HUES48 (cell line): ENCODE measurements around the gene SMURF2.
A peak's percentile ranks its signal among the peaks of the same experiment; 100 is the strongest.

Experiments used
- H3K27ac ChIP-seq: one replicate; pipeline ENCODE4 v1.7.0; 2013; ENCODE audit warnings: low read depth, low read length, inconsistent platforms
- H3K27me3 ChIP-seq: 2 replicates; pipeline ENCODE4 v1.6.1; 2013; ENCODE audit warnings: mild to moderate bottlenecking, low read length; ENCODE audit not compliant: control insufficient read depth, insufficient read depth
- H3K36me3 ChIP-seq: 2 replicates; pipeline ENCODE4 v1.6.1; 2013; ENCODE audit warnings: low read length; ENCODE audit not compliant: control insufficient read depth, insufficient read depth
- H3K4me1 ChIP-seq: 2 replicates; pipeline ENCODE4 v1.6.1; 2013; ENCODE audit warnings: mild to moderate bottlenecking, low read length; ENCODE audit not compliant: control insufficient read depth, insufficient read depth
- H3K4me3 ChIP-seq: 2 replicates; pipeline ENCODE4 v1.5.1; 2013; ENCODE audit warnings: mild to moderate bottlenecking, low read depth, low read length
- H3K9ac ChIP-seq: 2 replicates; pipeline ENCODE4 v1.6.1; 2013; ENCODE audit warnings: mild to moderate bottlenecking, low read depth, low read length, moderate library complexity
- H3K9me3 ChIP-seq: 2 replicates; pipeline ENCODE4 v1.6.1; 2013; ENCODE audit warnings: low read length; ENCODE audit not compliant: control insufficient read depth, insufficient read depth

The SMURF2 gene

DNA sequence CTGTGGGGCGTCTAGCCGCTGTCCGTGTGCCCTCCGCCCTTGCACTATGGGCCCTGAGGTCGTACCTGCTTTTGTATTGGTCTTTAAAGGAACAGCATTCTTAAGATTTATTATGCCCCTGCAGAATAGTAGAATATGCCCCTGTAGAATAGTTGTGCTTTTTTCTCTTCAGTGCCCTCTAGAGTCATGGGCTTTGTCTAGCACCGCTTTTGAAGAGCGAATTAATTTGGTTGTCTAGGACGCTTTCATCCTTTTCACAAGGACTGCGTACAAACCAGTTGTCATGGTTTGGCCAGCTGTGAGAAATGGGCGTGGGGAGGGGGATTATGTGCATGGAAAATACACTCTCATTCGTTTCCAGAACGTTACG, 154.7 kb downstream of the SMURF2 start:
- Histone ChIP-seq H3K9ac (peak overlapping the region; percentile 100), H3K27ac (peak overlapping the region; percentile 98), H3K4me3 (peak overlapping the region; percentile 90), H3K36me3 (peaks cover 66% of the 10 kb centered on the region), H3K9me3 (no peaks in the 10 kb centered on the region), H3K27me3 (no peaks in the 10 kb centered on the region), H3K4me1 (peaks cover 16% of the 10 kb centered on the region; the same call in 1 of the 2 replicates)

DNA sequence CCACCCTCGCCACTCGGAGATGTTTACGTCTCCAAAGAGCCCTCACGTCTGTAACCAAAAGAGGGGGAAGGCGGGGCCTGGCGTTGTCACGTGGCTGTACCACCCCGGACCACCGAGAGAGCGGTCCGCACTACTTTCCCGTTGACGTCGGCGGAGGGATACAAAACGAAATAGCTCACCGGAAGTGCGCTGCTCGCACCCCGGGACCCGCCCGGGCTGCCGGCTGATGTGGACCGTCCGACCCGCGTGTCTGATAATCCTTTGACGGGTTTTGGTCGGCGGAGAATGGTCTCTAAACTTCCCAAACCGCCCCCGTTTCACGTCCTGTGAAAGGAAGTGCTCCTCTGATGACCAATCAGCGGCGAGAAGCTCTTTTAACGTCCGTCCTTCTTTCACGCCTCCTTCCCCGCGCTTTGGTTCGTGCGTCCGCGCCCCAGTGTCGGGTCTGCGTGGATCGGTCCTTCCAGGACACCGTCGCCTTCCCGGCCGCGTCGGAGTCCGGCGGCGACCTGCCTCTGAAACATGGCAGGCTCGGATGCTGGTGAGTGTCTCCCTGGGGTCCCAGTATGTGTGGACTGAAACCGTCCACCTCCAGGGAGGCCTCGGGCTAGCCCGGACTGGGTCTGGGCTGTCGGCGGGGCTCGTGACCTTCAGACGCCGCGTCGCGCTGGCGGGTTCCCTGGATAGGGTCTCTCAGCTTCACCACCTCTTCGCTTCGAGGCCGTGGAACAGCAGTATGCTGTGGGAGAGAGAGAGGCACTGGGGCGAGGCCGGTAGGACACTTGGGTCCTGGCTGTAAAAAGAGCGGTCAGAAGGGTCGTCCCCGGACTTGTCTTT, 155.3 kb downstream of the SMURF2 start, which contains the start of gene CEP95:
CEP95 (plus strand) TSS at position 402 of the 837 bp plus-strand sequence; CDS start at position 523, 121 bp downstream.
- no peaks in the 10 kb centered on the region for H3K9me3 ChIP-seq
- H3K4me3 ChIP-seq = peak within 1 kb of the TSS; percentile 90
- peaks cover 16% of the 10 kb centered on the region; the same call in 1 of the 2 replicates for H3K4me1 ChIP-seq
- H3K9ac ChIP-seq = peak within 1 kb of the TSS; percentile 100
- H3K27ac ChIP-seq = peak within 1 kb of the TSS; percentile 98
- no peaks in the 10 kb centered on the region for H3K27me3 ChIP-seq
- peaks cover 66% of the 10 kb centered on the region for H3K36me3 ChIP-seq

DNA sequence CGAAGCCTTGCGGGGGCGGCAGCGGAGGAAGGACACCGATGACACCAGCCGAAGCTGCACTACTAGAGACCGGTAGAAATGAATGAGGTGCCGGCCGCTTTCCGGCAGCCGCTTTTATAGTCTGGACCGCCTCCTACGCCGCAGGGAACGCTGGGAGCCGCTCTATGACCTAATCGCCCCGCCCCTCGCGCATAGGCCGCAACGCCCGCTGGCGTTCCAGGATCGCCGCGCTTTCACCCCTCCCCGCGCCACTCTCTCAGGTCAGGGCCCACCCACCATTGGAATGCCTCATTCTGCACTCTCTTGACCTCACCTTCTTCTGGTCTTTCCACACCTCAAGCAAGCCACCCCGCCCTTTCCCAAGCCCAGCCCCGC, 155.9 kb downstream of the SMURF2 start, which contains the start of gene DDX5:
DDX5 (minus strand) TSS at position 89 of the 375 bp plus-strand sequence. CDS start 170 bp downstream, outside the sequence.
- H3K9ac ChIP-seq = peak within 1 kb of the TSS; percentile 100
- peak within 1 kb of the TSS; percentile 98 for H3K27ac ChIP-seq
- H3K9me3 ChIP-seq = no peaks in the 10 kb centered on the region
- peak within 1 kb of the TSS; percentile 90 for H3K4me3 ChIP-seq
- H3K4me1 ChIP-seq = peaks cover 21% of the 10 kb centered on the region; the same call in 1 of the 2 replicates
- peaks cover 66% of the 10 kb centered on the region for H3K36me3 ChIP-seq
- H3K27me3 ChIP-seq = no peaks in the 10 kb centered on the region

DNA sequence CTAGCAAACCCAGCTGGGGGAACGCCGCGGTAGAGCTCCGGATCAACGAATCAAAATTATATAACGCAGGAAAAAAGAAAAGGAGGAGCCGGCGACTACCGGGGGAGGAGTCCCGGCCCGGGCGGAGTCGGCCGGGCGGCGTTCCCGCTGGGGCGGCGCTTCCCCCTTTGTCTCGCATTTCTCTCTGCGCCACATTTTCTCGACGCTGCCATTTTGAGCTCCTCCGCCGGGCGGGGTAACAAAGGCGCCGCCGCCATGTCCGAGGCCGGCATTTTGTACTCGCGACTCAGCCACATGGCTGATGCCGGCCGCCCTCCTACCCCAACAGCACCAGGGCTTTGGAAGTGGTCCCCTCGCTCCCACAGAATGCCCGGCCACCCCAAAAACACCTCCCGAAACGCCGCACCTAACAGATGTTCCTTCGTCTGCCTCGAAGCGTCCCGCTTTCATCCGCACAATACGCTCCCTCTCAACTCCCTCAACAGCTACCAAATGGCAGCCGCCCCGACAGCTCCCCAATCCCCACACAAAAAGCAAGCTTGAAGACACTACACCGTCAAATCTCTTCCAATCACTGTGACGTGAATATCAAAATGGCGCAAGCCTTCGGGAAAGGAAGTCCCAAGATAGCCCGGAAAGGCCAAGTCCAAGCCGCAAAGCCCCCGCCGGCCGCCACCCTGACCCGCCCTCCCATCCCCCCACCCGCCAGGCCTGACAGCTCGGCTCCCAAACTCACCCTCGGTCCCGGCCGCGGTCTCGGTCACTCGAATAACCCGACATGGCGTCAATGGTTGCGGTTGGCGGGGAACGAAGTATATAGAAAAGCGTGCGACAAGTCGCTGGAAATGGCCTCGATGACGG, 156.5 kb downstream of the SMURF2 start:
- Histone ChIP-seq H3K9ac (peak overlapping the region; percentile 100), H3K27me3 (no peaks in the 10 kb centered on the region), H3K27ac (peak overlapping the region; percentile 98), H3K36me3 (peaks cover 68% of the 10 kb centered on the region), H3K9me3 (no peaks in the 10 kb centered on the region), H3K4me3 (peak overlapping the region; percentile 90), H3K4me1 (peaks cover 21% of the 10 kb centered on the region; the same call in 1 of the 2 replicates)

DNA sequence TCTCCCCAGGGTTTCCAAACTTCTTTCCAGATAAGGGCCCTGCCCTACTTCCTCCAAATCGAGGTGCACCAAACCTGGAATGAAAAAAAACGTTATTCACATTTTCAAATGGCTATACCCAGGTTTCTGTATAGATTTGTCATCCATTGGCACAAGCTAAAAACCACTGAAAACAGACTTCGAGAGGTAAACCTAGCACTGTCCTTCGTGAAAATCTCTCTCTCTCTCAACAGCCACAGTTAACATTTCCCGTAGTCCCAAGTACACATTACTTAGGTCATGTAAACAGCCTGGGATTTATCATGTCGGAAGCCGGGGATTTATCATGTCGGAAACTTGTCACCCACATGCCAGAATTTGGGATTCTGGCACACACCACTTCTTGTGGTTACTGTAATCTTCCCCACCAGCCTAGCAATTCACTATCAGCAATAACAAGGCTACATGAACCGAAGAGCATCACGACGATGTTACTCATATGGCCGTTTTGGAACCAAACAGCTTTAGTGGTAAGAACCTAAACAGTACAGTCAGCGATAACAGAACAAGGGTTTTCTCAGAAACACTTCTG, 157.3 kb downstream of the SMURF2 start:
- peaks cover 68% of the 10 kb centered on the region for H3K36me3 ChIP-seq
- H3K9ac ChIP-seq = peak overlapping the region; percentile 100
- peaks cover 17% of the 10 kb centered on the region; the same call in 1 of the 2 replicates for H3K4me1 ChIP-seq
- peak overlapping the region; percentile 90 for H3K4me3 ChIP-seq
- peak overlapping the region; percentile 98 for H3K27ac ChIP-seq
- H3K27me3 ChIP-seq = no peaks in the 10 kb centered on the region
- no peaks in the 10 kb centered on the region for H3K9me3 ChIP-seq

DNA sequence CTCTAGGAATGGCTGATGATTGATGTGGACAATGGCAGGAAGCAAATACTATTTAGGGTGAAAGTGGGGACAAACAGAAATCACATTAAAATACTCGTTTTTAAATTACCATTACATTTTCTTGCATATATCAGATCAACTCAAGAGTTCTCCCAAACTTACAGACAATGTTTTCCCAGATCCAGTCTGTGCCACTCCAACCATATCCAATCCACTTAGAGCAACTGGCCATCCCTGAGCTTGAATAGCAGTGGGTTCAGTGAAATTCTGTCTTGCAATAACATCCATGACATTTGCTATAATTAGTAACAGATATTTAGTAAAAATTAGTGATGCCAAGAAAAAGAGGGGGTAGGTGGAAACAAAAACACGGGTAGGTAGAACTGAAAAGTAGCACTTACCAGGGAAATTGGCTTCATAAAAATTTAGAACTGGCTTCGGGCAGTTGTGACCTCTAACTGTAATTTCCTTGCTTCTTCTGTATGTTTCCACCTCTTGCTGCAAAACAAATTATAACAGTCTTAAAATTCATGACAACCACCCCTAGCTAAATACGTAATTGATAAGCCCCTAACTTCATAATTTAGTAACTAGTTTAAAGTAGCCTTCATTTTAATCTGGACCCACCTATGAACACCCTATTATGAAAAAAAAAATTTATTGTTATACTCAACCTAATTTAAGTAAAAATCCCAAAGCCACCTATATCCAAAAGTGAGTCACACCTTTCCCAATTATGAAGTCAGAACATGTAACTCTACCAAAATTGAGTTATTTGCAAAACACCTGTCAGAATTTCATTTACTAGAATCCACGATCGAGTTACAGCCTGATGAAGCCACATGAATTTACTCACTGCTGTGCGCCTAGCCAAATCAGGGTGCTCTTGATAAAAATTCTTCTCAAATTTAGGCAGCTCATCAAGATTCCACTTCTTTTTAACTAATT, 158.0 kb downstream of the SMURF2 start:
- Histone ChIP-seq H3K27me3 (no peaks in the 10 kb centered on the region), H3K4me1 (peaks cover 17% of the 10 kb centered on the region; the same call in 1 of the 2 replicates), H3K36me3 (peaks cover 68% of the 10 kb centered on the region), H3K9me3 (no peaks in the 10 kb centered on the region), H3K9ac (peak overlapping the region; percentile 100), H3K27ac (peak overlapping the region; percentile 38), H3K4me3 (peak overlapping the region; percentile 90)

DNA sequence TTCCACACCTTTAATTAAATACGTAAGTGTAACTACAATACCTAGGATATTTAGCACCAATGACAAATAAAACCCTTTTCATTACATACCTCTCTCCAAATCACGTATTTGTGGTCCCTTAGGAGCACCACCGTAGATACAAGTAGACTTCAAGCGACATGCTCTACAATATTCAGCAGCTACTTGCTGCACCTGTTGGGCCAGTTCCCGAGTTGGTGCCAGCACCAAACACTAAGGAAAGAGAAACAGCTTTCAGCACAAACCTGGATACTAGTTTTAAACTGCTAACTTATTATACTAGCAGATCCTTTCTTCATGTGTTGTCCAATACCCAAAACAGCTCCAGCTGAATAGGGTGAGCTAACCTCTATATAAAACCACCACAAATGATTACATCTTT, 158.8 kb downstream of the SMURF2 start:
- peaks cover 69% of the 10 kb centered on the region for H3K36me3 ChIP-seq
- H3K4me1 ChIP-seq = peaks cover 15% of the 10 kb centered on the region; the same call in 1 of the 2 replicates
- H3K27me3 ChIP-seq = no peaks in the 10 kb centered on the region
- no peak overlapping the region for H3K9ac ChIP-seq
- no peak overlapping the region for H3K4me3 ChIP-seq
- H3K27ac ChIP-seq = peak overlapping the region; percentile 2
- no peaks in the 10 kb centered on the region for H3K9me3 ChIP-seq

DNA sequence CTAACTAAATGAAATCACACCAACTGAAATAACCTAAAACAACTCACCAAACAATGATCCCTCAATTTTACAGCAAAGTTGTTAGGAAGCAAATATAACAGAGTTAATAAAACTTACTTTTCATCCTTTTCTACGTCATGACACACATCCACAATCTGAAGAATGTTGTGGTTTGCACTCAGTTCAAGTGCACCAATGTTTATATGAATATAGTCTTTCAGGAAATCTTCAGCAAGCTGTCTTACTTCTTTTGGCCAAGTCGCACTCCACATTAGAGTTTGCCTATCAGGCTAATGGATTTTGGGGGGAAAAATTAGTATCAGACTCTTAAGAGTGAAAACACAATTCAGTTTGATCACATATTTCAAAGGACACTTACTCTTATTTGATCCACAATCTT, 159.3 kb downstream of the SMURF2 start:
- Histone ChIP-seq H3K4me3 (no peak overlapping the region), H3K27me3 (no peaks in the 10 kb centered on the region), H3K4me1 (peaks cover 12% of the 10 kb centered on the region; the same call in 1 of the 2 replicates), H3K9ac (no peak overlapping the region), H3K36me3 (peaks cover 73% of the 10 kb centered on the region), H3K27ac (peak overlapping the region; percentile 2), H3K9me3 (no peaks in the 10 kb centered on the region)

DNA sequence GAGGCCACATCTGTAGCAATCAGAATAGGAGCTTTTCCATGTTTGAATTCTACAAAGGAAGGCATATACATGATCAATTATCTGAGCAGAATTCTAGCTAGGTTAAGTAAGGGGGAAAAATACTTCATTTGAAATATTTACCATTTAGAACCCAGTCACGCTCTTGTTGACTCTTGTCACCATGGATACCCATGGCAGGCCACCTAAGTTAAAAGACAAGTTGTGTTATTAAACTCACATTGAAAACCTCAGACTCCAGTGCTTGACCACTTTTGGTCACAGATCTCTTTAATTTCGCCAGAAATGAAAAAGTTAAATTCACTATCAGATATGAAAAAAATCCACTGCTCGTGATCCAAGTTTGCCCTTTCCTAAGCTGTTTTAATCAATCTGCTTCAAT, 160.1 kb downstream of the SMURF2 start:
- H3K4me1 ChIP-seq = peaks cover 12% of the 10 kb centered on the region; the same call in 1 of the 2 replicates
- H3K4me3 ChIP-seq = no peak overlapping the region
- no peak overlapping the region for H3K9ac ChIP-seq
- H3K27ac ChIP-seq = peak overlapping the region; percentile 32
- H3K36me3 ChIP-seq = peaks cover 75% of the 10 kb centered on the region
- H3K27me3 ChIP-seq = no peaks in the 10 kb centered on the region
- H3K9me3 ChIP-seq = no peaks in the 10 kb centered on the region
